PC-3 (cell line): ENCODE results near the gene RAPGEF4.

ENCODE experiments used
- CTCF ChIP-seq: fragments of 300-600 bp; sonication (generic); conservative IDR thresholded peaks from 2 replicates; pipeline ENCODE4 v1.5.1; 2017; ENCODE audit warnings: antibody characterized with exemption, low read depth, mild to moderate bottlenecking, low read length
- EZH2phosphoT487 ChIP-seq: fragments of 300-600 bp; sonication (generic); IDR thresholded peaks from 2 replicates; pipeline ENCODE4 v1.6.1; 2018; ENCODE audit warnings: mild to moderate bottlenecking, antibody characterized with exemption, low read length, borderline replicate concordance

- TF ChIP-seq CTCF (no peak), EZH2phosphoT487 (no peak)
Measured at GRCh38 chr2:172726172-172726735, 9.4 kb upstream of the RAPGEF4 start.
